Activated CD4-positive, alpha-beta memory T cell treated with anti-CD3 and anti-CD28 coated beads for 36 hours (primary cell): Measurements from ENCODE around the gene ANKFN1. TPM values are rescaled to one million over a fixed set of nuclear protein-coding genes. Genes with fewer than 3 reads are reported as not detected.

Experiments used
- CTCF ChIA-PET: fragments of 350-600 bp; sonication (Branson Sonifier 250); formaldehyde crosslinking; loops from one replicate; lab custom pipeline; 2021; ENCODE audit warnings: antibody characterized with exemption, inconsistent platforms; lab: Charles Lee
- POLR2A ChIA-PET: fragments of 350-600 bp; sonication (Branson Sonifier 250); formaldehyde crosslinking; loops from one replicate; lab custom pipeline; 2021; ENCODE audit warnings: antibody characterized with exemption; lab: Charles Lee
- DNase-seq: peaks from one replicate; pipeline ENCODE4 v3.0.0-alpha.2; 2020
- H3K27ac Mint-ChIP-seq: one replicate; pipeline ENCODE4 v1.8.0; 2021; ENCODE audit warnings: mixed read lengths
- H3K27me3 Mint-ChIP-seq: one replicate; pipeline ENCODE4 v1.8.0; 2021; ENCODE audit warnings: mixed read lengths
- H3K36me3 Mint-ChIP-seq: one replicate; pipeline ENCODE4 v1.8.0; 2021; ENCODE audit warnings: mixed read lengths
- H3K4me1 Mint-ChIP-seq: one replicate; pipeline ENCODE4 v1.8.0; 2021; ENCODE audit warnings: low read depth, mixed read lengths
- H3K4me3 Mint-ChIP-seq: one replicate; pipeline ENCODE4 v1.8.0; 2021; ENCODE audit warnings: mild to moderate bottlenecking, mixed read lengths
- H3K9me3 Mint-ChIP-seq: one replicate; pipeline ENCODE4 v1.8.0; 2021; ENCODE audit warnings: mixed read lengths
- intact Hi-C: fragments of 100-400 bp; cut with micrococcal nuclease; formaldehyde crosslinking; loops from one replicate; pipeline ENCODE4 v1.15.1; 2023
- total RNA-seq, 2 experiments: library from RNA; stranded (reverse); gene quantifications; one replicate each; pipeline ENCODE4 v1.2.3, GENCODE V29; 2021

Gene ANKFN1
- total RNA-seq, 2 experiments from 2014 or later = not detected

DNA sequence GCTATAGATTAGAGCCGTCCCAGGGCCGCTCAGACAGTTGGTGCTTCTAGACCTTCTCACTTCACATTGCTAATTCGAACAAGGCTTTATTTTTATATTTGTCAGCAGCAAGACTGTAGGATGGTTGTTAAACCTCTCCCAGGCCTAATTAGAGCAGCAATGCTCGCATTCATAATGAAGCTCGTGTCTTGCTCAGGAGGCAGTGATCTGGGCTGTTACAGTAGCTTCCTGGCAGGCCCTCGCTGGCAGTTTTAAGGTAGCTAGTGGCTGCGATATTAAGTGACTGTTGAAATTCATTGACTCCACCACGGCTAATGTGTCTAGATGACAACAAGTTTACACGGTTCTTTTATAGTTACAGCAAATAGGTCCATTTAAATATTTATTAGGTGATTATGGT lies 23.2 kb upstream of the ANKFN1 start:
- POLR2A ChIA-PET = no interaction called here
- DNase-seq = no peak
- no peaks in the 10 kb centered on the region for H3K36me3 Mint-ChIP-seq
- intact Hi-C loops = no loop called here
- peaks cover 8% of the 10 kb centered on the region for H3K27me3 Mint-ChIP-seq
- H3K4me3 Mint-ChIP-seq = no peak overlapping the region
- CTCF ChIA-PET = no interaction called here
- no peak overlapping the region for H3K27ac Mint-ChIP-seq
- no peaks in the 10 kb centered on the region for H3K4me1 Mint-ChIP-seq
- no peaks in the 10 kb centered on the region for H3K9me3 Mint-ChIP-seq

DNA sequence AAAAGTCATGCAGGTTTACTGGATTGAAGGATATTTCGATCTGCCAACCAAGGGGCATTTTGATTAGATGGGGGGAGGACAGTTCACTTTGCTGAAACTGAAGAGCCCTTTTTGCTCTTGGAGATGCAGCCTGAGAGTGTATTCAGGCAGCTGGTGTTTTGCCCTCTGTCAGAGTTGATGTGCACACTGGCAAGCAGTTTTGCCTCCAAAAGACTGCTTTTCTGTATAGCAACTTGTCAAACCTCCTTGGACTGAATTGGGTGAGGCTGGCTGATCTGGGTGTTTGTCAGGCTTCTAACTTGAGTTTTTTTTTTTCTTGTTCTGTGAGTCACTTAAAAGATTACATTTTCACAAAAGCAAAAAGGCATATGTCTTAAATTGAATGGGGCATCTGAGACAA lies 22.6 kb upstream of the ANKFN1 start:
- Mint-ChIP-seq H3K4me1 (no peaks in the 10 kb centered on the region), H3K27ac (no peak overlapping the region), H3K27me3 (peaks cover 6% of the 10 kb centered on the region), H3K9me3 (no peaks in the 10 kb centered on the region), H3K4me3 (no peak overlapping the region), H3K36me3 (no peaks in the 10 kb centered on the region)
- DNase-seq = no peak
- ChIA-PET POLR2A (no interaction called here), CTCF (no interaction called here)
- intact Hi-C loops = no loop called here

DNA sequence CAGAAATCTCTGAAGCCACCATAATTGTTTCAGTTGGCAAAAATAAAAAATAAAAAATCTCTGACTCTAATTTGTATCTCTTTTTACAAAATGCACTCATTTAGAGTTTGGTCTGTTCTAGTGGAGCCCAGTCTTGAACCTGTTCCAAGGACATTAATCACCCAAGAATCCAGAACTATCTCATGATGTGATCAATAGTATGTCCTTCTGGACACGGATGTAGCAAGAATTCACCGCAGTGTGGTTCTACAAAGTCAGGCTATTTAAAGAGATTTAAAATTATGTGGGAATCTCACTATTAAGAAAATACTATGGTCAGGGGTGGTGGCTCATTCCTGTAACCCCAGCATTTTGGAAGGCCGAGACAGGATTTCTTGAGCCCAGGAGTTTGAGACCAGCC lies 21.8 kb upstream of the ANKFN1 start:
- CTCF ChIA-PET = no interaction called here
- H3K9me3 Mint-ChIP-seq = no peaks in the 10 kb centered on the region
- H3K4me1 Mint-ChIP-seq = no peaks in the 10 kb centered on the region
- H3K27ac Mint-ChIP-seq = no peak overlapping the region
- POLR2A ChIA-PET = no interaction called here
- H3K27me3 Mint-ChIP-seq = peaks cover 8% of the 10 kb centered on the region
- no peaks in the 10 kb centered on the region for H3K36me3 Mint-ChIP-seq
- H3K4me3 Mint-ChIP-seq = no peak overlapping the region
- no peak for DNase-seq
- intact Hi-C loops = no loop called here

DNA sequence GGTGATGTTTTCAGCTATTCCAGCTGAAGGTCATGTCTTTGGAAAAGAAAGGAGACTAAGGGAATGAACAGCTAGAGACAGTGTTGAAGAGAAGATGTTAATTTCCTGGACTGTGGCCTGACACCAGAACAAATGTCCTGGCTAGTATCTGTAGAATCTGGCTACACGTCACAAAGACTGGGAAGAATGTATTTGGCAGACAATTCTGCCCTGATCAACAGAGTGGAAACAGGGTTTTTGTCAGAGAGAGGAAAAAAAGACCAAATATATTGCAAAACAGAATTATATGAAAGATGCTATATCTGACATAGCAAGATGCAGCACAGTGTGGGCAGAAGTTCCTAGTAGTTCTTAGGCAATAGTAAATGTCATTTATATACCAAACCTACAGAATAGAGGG lies 17.0 kb upstream of the ANKFN1 start:
- no peaks in the 10 kb centered on the region for H3K9me3 Mint-ChIP-seq
- POLR2A ChIA-PET = no interaction called here
- CTCF ChIA-PET = no interaction called here
- peaks cover 4% of the 10 kb centered on the region for H3K27me3 Mint-ChIP-seq
- H3K36me3 Mint-ChIP-seq = no peaks in the 10 kb centered on the region
- no peaks in the 10 kb centered on the region for H3K4me1 Mint-ChIP-seq
- H3K27ac Mint-ChIP-seq = no peak overlapping the region
- no peak overlapping the region for H3K4me3 Mint-ChIP-seq
- DNase-seq = no peak
- intact Hi-C loops = no loop called here

DNA sequence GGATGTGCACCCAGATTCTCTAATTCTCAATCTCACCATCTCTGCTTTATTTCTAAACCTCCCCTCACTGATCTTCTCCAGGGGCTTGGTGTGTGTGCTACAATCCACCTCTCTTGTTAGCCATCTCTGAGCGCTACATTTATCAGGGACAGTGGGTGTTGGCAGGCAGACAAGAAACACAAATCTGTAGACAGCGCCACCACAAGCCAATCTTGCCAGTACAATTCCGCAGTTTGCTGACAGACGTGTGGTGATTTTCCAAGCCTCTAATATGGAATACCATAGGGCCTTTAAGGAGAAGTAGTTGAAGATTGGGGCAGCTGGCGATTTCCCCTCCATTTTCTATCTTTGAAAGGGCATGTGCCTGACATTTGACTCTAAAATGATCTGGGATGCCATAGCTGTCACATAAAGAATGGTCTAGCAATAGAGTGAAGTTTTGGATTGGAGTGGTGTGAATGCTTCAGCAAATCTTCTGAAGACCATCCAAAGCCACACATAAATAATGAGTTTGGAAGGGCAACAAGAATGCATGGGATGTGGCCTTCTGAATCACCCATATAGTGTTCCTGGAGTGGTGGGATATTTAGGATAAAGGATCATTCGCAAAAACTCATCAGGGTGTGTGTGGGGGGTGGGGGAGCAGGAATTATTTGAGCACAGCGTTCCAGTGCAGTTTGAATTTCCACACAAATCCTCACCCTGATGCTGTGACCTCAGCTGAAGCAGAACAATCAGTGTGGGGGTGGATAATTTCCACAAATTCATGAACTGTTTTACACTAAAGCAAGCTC lies 12.0 kb upstream of the ANKFN1 start:
- H3K27me3 Mint-ChIP-seq = peaks cover 1% of the 10 kb centered on the region
- no peaks in the 10 kb centered on the region for H3K36me3 Mint-ChIP-seq
- no peak overlapping the region for H3K27ac Mint-ChIP-seq
- no peak for DNase-seq
- no peaks in the 10 kb centered on the region for H3K4me1 Mint-ChIP-seq
- ChIA-PET POLR2A (no interaction called here), CTCF (no interaction called here)
- no peak overlapping the region for H3K4me3 Mint-ChIP-seq
- intact Hi-C loops = no loop called here
- no peaks in the 10 kb centered on the region for H3K9me3 Mint-ChIP-seq

DNA sequence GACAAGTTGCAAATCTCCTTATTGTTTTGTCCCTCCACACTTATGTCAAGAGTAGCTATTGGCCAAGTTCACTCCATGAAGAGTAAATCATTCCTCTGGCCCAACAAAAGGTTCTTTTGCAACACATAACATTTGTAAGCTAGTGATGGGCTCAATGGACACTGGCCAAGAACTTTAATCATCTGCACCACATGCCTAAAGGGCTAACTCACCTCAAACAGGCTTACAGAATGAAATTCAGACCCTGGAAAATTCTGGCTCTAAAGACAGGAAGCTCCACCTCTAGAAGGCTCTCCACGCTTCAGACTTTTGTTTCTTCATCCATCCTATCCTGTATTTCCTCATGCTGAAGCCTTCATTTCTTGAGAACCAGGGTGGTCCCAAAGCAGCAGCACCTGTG lies 10.9 kb upstream of the ANKFN1 start:
- H3K9me3 Mint-ChIP-seq = no peaks in the 10 kb centered on the region
- H3K4me3 Mint-ChIP-seq = no peak overlapping the region
- intact Hi-C loops = no loop called here
- no peak overlapping the region for H3K27ac Mint-ChIP-seq
- ChIA-PET CTCF (no interaction called here), POLR2A (no interaction called here)
- no peaks in the 10 kb centered on the region for H3K36me3 Mint-ChIP-seq
- no peak for DNase-seq
- no peaks in the 10 kb centered on the region for H3K4me1 Mint-ChIP-seq
- no peaks in the 10 kb centered on the region for H3K27me3 Mint-ChIP-seq

DNA sequence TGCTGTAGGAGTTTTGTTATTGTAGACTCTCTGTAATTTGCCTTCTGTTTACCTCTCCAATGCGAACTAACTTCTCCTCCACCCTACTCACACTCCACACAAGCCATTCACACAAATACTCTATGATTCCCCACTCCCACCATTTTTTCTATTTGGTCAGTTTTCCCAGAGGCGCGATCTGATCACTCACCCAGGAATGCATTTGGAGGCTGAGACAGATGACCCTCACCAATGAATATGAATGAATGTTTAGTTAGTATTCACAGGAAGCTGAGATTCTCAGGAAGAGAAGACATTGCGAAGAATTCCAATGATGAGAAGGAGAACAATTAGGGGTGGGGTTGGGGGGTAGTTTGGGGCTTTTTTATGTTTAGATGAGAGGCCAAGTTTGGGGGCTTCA lies 10.5 kb upstream of the ANKFN1 start:
- Mint-ChIP-seq H3K9me3 (no peaks in the 10 kb centered on the region), H3K36me3 (no peaks in the 10 kb centered on the region), H3K4me1 (no peaks in the 10 kb centered on the region), H3K27ac (no peak overlapping the region), H3K4me3 (no peak overlapping the region), H3K27me3 (no peaks in the 10 kb centered on the region)
- CTCF ChIA-PET = no interaction called here
- DNase-seq = no peak
- intact Hi-C loops = no loop called here
- POLR2A ChIA-PET = no interaction called here

DNA sequence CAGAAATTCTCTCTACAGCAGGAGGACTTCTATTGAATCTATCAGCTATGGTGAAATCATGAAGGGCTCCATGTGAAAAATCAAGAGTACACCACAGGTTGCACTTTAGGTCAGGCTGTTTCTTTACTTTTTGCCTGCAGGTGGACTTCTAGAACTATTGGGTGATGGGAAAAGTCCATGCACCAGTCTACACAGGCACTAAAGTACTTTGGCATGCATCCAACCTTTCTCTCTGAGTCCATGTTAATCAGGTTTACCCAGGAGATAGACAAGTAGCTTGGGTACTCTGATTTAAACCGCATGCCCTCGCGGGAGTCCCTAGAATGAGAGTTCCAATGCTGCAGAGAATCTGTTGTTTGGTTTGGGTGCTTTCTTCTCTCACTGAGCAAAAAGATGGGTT lies 9.1 kb upstream of the ANKFN1 start:
- H3K27me3 Mint-ChIP-seq = no peaks in the 10 kb centered on the region
- H3K4me1 Mint-ChIP-seq = no peaks in the 10 kb centered on the region
- no peaks in the 10 kb centered on the region for H3K36me3 Mint-ChIP-seq
- H3K4me3 Mint-ChIP-seq = no peak overlapping the region
- ChIA-PET CTCF (no interaction called here), POLR2A (no interaction called here)
- no peak for DNase-seq
- intact Hi-C loops = no loop called here
- H3K27ac Mint-ChIP-seq = no peak overlapping the region
- no peaks in the 10 kb centered on the region for H3K9me3 Mint-ChIP-seq

DNA sequence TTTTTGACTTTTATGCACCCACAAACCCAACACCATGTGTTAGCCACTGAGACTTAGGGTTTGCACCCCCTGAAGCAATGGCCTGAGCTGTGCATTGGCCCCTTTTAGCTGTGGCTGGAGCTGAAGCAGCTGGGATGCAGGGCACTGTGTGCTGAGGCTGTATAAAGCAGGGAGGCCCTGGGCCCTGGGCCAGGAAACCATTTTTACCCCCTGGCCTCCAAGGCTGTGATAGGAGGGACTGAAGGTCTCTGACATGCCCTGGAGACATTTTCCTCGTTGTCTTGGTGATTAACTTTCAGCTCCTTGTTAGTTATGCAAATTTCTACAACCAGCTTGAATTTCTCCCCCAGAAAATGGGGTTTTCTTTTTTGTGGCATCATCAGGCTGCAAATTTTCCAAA lies 6.7 kb upstream of the ANKFN1 start:
- Mint-ChIP-seq H3K36me3 (no peaks in the 10 kb centered on the region), H3K4me3 (no peak overlapping the region), H3K4me1 (no peaks in the 10 kb centered on the region), H3K9me3 (no peaks in the 10 kb centered on the region), H3K27me3 (no peaks in the 10 kb centered on the region), H3K27ac (no peak overlapping the region)
- CTCF ChIA-PET = no interaction called here
- DNase-seq = no peak
- intact Hi-C loops = no loop called here
- POLR2A ChIA-PET = no interaction called here

DNA sequence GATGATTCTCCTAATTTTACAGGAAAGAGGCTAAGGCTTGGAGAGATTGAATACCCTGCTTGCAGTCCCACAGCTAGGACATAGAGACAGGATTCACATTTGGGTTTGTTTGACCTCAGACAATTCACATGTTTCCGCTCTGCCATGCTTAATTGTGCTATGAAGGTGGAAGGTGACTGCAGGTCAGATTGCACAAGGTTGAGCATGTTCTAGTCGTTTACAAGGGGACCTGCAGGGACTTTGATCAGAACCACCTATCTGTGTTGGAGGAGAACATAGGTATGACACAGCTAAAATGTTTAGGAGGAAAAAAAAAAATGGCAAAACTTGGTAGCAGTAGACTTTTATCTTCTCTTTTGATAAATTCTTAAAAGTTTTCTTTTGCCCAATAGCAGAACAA lies 4.9 kb upstream of the ANKFN1 start:
- Mint-ChIP-seq H3K9me3 (no peaks in the 10 kb centered on the region), H3K27me3 (no peaks in the 10 kb centered on the region), H3K4me1 (no peaks in the 10 kb centered on the region), H3K4me3 (no peak overlapping the region), H3K36me3 (no peaks in the 10 kb centered on the region), H3K27ac (no peak overlapping the region)
- POLR2A ChIA-PET = no interaction called here
- intact Hi-C loops = no loop called here
- DNase-seq = no peak
- CTCF ChIA-PET = no interaction called here

DNA sequence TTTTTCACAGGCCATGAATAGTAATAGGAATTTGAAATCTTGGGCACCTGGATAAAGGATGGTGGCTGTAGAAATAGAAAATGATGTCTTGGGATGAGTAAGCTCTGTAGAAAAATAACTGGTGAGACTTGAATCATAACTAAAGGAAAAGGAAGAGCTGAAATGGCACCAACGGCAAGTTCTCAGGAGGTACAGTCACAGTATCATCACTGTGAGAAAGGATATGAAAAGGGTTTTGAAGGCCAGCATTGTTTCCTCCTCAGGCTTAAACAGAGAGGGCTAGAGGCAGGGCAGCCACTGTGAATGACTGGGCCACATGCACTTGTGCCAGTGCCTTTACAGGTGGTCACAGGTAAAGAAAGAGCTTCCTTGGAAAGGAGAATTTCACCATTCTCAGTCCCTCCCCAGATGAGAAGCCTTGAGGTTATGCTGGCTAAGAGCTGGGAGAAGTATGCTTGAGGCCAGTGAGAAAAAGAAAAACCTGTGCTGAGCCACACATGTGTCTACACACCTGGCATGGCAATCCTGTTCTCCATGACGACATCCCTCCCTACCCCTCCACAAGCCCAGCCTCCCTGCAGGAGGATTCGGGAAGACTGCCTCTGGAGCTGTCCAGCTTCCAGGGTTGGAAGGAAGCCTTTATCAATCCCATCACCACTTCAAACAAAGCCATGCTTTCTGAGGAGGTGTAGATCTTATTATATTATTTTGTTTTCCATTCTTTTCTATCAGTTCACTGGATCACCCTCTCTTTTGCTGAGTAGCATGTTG lies 3.8 kb upstream of the ANKFN1 start:
- H3K4me1 Mint-ChIP-seq = no peaks in the 10 kb centered on the region
- no peak overlapping the region for H3K27ac Mint-ChIP-seq
- POLR2A ChIA-PET = no interaction called here
- H3K9me3 Mint-ChIP-seq = no peaks in the 10 kb centered on the region
- H3K4me3 Mint-ChIP-seq = no peak overlapping the region
- no peaks in the 10 kb centered on the region for H3K36me3 Mint-ChIP-seq
- H3K27me3 Mint-ChIP-seq = no peaks in the 10 kb centered on the region
- CTCF ChIA-PET = no interaction called here
- no peak for DNase-seq
- intact Hi-C loops = no loop called here

DNA sequence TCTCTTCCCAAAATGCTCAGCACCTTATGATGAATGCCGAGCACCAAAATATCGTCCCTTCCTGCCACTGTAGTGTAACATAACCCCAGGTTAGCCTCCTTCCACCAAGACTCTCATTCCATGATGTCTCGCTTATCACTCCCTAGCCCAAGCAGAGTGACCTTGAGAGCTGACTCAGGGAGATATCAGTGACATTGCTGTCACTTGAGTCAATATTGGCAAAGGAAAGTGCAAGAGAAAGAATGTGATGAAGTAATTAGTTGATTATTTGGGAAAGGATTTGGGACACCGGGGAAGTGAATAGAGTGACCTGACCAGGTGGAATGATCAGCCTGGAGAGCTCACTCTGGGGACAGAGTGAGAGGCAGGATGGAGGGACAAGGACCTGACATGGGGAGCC lies 2.6 kb upstream of the ANKFN1 start:
- no peaks in the 10 kb centered on the region for H3K4me1 Mint-ChIP-seq
- DNase-seq = no peak
- H3K27ac Mint-ChIP-seq = no peak overlapping the region
- H3K4me3 Mint-ChIP-seq = no peak overlapping the region
- H3K9me3 Mint-ChIP-seq = no peaks in the 10 kb centered on the region
- no peaks in the 10 kb centered on the region for H3K36me3 Mint-ChIP-seq
- H3K27me3 Mint-ChIP-seq = no peaks in the 10 kb centered on the region
- POLR2A ChIA-PET = no interaction called here
- intact Hi-C loops = no loop called here
- CTCF ChIA-PET = no interaction called here

DNA sequence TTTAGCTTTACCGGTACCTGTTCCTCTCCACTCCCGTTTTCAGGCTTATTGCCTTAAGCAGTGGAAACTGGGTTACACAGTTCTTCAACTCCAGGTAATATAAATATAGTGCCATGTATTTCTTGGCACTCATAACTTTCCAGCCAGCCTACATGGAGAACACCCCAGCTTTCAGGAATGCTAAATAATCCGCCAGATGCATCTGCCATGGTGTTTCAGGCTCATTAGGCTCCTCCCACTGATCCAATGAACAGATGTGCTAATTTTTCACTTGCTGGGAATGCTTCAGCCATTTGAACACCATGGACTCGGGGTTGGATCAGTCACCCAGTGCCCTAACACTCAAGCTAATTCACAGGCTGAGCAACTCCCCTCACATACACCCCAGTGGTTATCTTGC lies 4.6 kb downstream of the ANKFN1 start:
- H3K27me3 Mint-ChIP-seq = peaks cover 4% of the 10 kb centered on the region
- intact Hi-C loops = no loop called here
- CTCF ChIA-PET = no interaction called here
- H3K27ac Mint-ChIP-seq = no peak overlapping the region
- POLR2A ChIA-PET = no interaction called here
- no peaks in the 10 kb centered on the region for H3K4me1 Mint-ChIP-seq
- H3K4me3 Mint-ChIP-seq = no peak overlapping the region
- no peak for DNase-seq
- no peaks in the 10 kb centered on the region for H3K36me3 Mint-ChIP-seq
- H3K9me3 Mint-ChIP-seq = no peaks in the 10 kb centered on the region
